Gastroesophageal sphincter (tissue), 3 donors: ENCODE data around the gene TGFBR2.

Source experiments
- CTCF ChIP-seq, 4 experiments: fragments of 200-600 bp in 2 of 4; fragments of 450-650 bp in 2 of 4; sonication (generic) in 1 of 4; IDR thresholded peaks; one replicate each; pipeline ENCODE4 v1.5.1; 2017 to 2019; ENCODE audit warnings: antibody characterized with exemption in 4 of 4, mild to moderate bottlenecking in 2 of 4, moderate library complexity in 2 of 4
- POLR2A ChIP-seq, 2 donors: fragments of 450-650 bp; IDR thresholded peaks; one replicate each; pipeline ENCODE4 v1.6.1; 2017; ENCODE audit warnings: antibody characterized with exemption in 2 of 2, mild to moderate bottlenecking in 2 of 2, moderate library complexity in 1 of 2
- POLR2AphosphoS5 ChIP-seq: sonication (generic); formaldehyde crosslinking; IDR thresholded peaks from one replicate; pipeline ENCODE4 v1.6.1; 2017; ENCODE audit warnings: antibody characterized with exemption

GRCh38 chr3:30630238-30631030, 24.0 kb downstream of the TGFBR2 start:
- TF ChIP-seq POLR2A (IDR thresholded peaks at IDR 0.05), result no peak
- TF ChIP-seq CTCF (IDR thresholded peaks at IDR 0.05), result no peak
- no peak for TF ChIP-seq POLR2AphosphoS5
